HG03139 (cell line): ENCODE results near the gene ZDHHC16.
"Not testable (repeated sequence)": the region's sequence is repeated elsewhere in the genome, so short reads cannot be mapped to it uniquely, and the experiment has no call there.

Experiments
- ATAC-seq: cut with Tn5 transposase; IDR thresholded peaks from one replicate; pipeline ENCODE4 v1.9.1; 2021; ENCODE audit not compliant: unreplicated experiment

Gene ZDHHC16

GRCh38 chr10:97475936-97476594 is 30.1 kb downstream of the ZDHHC16 start:
- no peak for ATAC-seq

- ATAC-seq: not testable (repeated sequence)
These were observed 33.4 kb downstream of the ZDHHC16 start for GRCh38 chr10:97479410-97479809.

GRCh38 chr10:97479939-97480338 is 34.0 kb downstream of the ZDHHC16 start:
- ATAC-seq: no peak

- ATAC-seq: no peak
These were observed 35.1 kb downstream of the ZDHHC16 start for GRCh38 chr10:97481071-97481470.

GRCh38 chr10:97482381-97482780 is 36.4 kb downstream of the ZDHHC16 start:
- no peak for ATAC-seq

GRCh38 chr10:97483506-97483905 is 37.5 kb downstream of the ZDHHC16 start:
- no peak for ATAC-seq

GRCh38 chr10:97483921-97484320 is 37.9 kb downstream of the ZDHHC16 start:
- ATAC-seq: no peak

- no peak for ATAC-seq
These were observed 39.8 kb downstream of the ZDHHC16 start for GRCh38 chr10:97485647-97486281.

- ATAC-seq: no peak
These were observed 44.6 kb downstream of the ZDHHC16 start for GRCh38 chr10:97490592-97490991.

- no peak for ATAC-seq
These were observed 48.2 kb downstream of the ZDHHC16 start for GRCh38 chr10:97494151-97494550.

GRCh38 chr10:97494863-97495506 is 49.0 kb downstream of the ZDHHC16 start:
- no peak for ATAC-seq

GRCh38 chr10:97497572-97498075 is 51.6 kb downstream of the ZDHHC16 start:
- ATAC-seq: peak; percentile 31

GRCh38 chr10:97498076-97498840 is 52.3 kb downstream of the ZDHHC16 start, which contains the start of gene MMS19:
Gene MMS19 (minus strand): TSS chr10:97498422. CDS start chr10:97498384, 38 bp downstream.
- peak; percentile 90 for ATAC-seq

GRCh38 chr10:97498841-97499560 is 53.0 kb downstream of the ZDHHC16 start, which contains the start of gene UBTD1:
Gene UBTD1 (plus strand): TSS chr10:97498924. CDS start chr10:97499204, 280 bp downstream.
- ATAC-seq: no peak

- ATAC-seq: no peak
These were observed 53.8 kb downstream of the ZDHHC16 start for GRCh38 chr10:97499561-97500296.

GRCh38 chr10:97500297-97500575 is 54.3 kb downstream of the ZDHHC16 start:
- no peak for ATAC-seq

- ATAC-seq: no peak
These were observed 56.9 kb downstream of the ZDHHC16 start for GRCh38 chr10:97502916-97503315.

- ATAC-seq: no peak
These were observed 57.4 kb downstream of the ZDHHC16 start for GRCh38 chr10:97503406-97503805.

- no peak for ATAC-seq
These were observed 59.2 kb downstream of the ZDHHC16 start for GRCh38 chr10:97505152-97505551.
